GM20431 (cell line): ENCODE data around the gene RPS6KA2.

Source experiments
- in situ Hi-C: fragments of 300-500 bp; cut with MseI, MboI; formaldehyde crosslinking; loops from one replicate; pipeline ENCODE4 v1.15.0; 2020; ENCODE audit warnings: low sequenced_read_pairs; ENCODE audit not compliant: unreplicated experiment

RPS6KA2 gene

DNA sequence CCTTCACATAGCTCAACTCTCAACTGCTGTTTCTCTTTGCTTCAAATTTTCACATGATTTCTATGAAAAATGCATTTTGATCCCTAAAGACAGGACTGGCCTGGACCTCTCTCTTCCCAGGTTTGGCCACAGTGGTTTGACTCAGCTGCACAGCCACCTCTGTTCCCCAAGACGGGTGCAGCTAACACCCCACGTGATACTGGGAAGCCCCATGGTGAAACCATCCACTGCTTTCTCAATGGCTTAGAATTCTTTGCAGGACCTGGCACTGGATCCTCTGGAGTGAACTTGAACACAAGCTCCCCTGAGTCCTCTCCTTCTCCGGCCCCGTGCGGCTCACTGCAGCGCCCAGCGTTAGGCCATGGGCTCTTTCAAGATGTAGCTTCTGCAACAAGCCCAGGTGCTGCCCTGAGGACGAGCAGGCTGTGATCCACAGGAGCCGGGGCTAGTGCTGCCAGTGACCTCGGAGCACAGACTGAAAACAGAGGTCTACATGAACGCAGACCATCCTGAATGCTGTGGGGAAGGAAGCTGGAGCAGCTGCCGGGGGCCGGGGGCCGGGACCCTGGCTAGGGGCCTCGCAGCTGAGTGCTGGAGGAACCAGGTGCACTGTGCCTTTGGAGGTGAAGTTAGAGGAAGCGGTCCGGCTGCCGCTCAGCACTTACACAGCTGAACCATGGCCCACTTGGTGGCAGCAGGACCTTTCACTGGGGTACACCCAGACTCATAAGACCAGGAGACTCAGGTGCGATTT lies 185.5 kb downstream of the RPS6KA2 start:
- in situ Hi-C loops, result no loop called here

GRCh38 chr6:166440729-166441128 lies 186.3 kb downstream of the RPS6KA2 start:
- in situ Hi-C loops, result no loop called here

- in situ Hi-C loops, result no loop called here
These were observed 186.9 kb downstream of the RPS6KA2 start for GRCh38 chr6:166440106-166440505.

- in situ Hi-C loops, result no loop called here
These were observed 187.5 kb downstream of the RPS6KA2 start for GRCh38 chr6:166439366-166440091.

GRCh38 chr6:166438211-166438861 lies 188.7 kb downstream of the RPS6KA2 start:
- in situ Hi-C loops, result no loop called here

GRCh38 chr6:166437661-166438060 lies 189.4 kb downstream of the RPS6KA2 start:
- in situ Hi-C loops, result no loop called here

- in situ Hi-C loops, result no loop called here
These were observed 190.6 kb downstream of the RPS6KA2 start for GRCh38 chr6:166436195-166437139.

- in situ Hi-C loops, result no loop called here
These were observed 191.5 kb downstream of the RPS6KA2 start for GRCh38 chr6:166435574-166435973.

GRCh38 chr6:166434336-166434735 lies 192.7 kb downstream of the RPS6KA2 start:
- in situ Hi-C loops, result no loop called here

DNA sequence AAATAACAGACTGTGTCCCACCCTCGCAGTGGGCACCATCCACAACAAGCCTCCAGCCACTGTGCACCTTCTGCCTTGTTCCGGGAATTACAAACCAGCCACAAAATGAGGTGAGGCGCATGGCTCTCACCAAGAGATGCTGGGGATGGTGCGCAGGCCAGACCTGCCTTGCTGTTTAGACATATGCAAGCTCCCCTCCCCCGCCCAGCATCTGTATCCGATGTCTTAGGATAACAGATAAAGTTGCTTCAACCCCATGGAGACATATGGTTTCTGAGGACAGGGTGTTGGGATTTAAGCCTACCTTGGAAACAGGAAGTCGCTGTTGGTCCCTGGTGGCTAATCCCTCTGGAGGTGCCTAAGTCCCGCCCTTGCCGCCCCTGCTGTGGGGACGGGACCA lies 194.0 kb downstream of the RPS6KA2 start:
- in situ Hi-C loops, result no loop called here

GRCh38 chr6:166430269-166430668 lies 196.8 kb downstream of the RPS6KA2 start:
- in situ Hi-C loops, result no loop called here

DNA sequence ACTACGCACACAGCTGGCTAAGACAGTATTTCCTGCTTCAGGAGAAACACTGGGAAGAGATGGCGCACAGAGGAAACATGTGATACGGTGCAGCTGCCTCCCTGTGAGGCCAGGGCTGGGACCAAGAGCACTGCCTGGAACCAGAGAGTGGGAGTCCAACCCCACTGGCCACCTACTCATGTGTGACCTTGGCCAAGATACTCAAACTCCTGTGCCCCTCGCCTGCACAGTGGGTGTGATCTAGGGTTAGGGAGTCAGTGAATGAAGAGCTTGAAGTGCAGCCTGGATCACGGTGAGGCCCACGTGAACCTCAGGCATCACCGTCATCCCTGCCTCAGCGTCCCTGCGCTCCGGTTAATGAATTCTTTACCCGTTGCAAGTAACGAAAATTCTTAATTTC lies 202.6 kb downstream of the RPS6KA2 start:
- in situ Hi-C loops, result loop anchor here (25.0 kb wide), 1 partner anchor 137 kb away; no protein-coding TSS in a partner anchor

DNA sequence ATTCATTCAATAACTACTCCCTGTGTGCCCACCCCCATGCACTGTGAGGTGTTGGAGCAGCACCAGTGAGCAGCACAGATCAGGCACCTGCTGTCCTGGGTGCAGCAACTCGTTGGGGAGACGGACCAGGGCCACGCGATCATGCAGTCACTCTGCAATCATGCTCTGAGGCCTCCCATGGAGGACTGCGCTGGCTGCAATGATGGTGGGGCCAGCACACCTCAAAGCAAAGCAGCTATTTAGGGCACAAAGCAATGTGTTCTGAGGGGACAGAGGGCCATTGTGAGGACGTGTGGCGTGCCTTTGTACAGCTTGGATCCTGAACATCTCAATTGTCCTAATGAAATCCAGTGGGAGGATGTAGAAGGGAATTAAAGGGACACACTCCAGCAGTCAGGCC lies 203.3 kb downstream of the RPS6KA2 start:
- in situ Hi-C loops, result loop anchor here (25.0 kb wide), 1 partner anchor 136 kb away; no protein-coding TSS in a partner anchor

GRCh38 chr6:166423051-166423745 lies 203.9 kb downstream of the RPS6KA2 start:
- in situ Hi-C loops, result loop anchor here (25.0 kb wide), 1 partner anchor 136 kb away; no protein-coding TSS in a partner anchor

DNA sequence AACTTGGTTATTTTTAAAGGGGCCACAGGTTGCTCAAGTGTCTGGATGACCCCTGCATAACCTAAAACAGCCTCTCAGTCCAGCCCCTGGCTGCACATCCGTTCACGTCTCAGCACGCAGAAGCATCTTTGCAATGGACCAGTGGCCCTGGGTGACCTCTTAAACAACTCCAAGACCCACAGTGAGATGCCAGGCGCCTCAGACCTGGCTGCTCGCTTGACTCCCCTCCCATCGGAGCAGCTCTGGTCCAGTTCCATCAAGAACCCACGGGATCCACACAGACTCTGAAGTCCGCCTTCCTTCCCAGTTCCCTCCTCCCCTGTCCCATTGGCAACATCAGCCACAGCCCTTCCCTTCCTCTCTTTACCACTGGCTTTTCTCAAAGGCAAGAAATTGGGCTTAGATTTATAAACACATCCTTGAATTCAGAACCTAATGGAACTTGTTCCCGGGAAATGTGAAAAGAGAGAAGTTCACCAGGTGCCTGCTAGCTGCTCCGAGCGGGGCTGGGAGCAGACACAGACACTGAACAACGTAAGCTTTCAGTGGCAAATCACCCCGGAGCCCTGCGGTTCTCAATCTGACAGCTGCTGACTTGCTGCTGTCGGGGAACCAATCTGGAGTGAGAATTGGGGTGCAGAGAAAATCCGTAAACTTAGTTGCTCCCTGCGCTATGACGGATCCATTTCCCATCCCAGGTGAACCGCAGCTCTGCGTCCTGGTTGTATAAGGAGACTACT lies 204.7 kb downstream of the RPS6KA2 start:
- in situ Hi-C loops, result loop anchor here (25.0 kb wide), 1 partner anchor 135 kb away; no protein-coding TSS in a partner anchor

DNA sequence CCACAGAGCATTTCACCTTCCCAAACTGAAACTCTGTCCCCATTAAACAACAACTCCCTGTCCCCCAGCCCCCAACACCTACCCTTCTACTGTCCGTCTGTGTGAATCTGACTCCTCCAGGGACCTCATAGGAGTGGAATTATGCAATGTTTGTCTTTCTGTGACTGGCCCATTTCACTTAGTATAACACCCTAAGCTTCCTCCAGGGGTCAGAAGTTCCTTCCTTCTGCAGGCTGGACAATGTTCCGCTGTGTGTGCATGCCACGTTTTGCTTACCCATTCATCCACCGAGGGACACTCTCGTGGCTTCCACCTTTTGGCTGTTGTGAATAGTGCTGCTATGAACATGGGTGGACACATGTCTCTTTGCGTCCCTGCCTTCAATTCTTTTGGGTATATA lies 206.7 kb downstream of the RPS6KA2 start:
- in situ Hi-C loops, result loop anchor here (25.0 kb wide), 1 partner anchor 133 kb away; no protein-coding TSS in a partner anchor

- in situ Hi-C loops, result loop anchor here (25.0 kb wide), 1 partner anchor 132 kb away; no protein-coding TSS in a partner anchor
These were observed 207.3 kb downstream of the RPS6KA2 start for GRCh38 chr6:166419717-166420116.

DNA sequence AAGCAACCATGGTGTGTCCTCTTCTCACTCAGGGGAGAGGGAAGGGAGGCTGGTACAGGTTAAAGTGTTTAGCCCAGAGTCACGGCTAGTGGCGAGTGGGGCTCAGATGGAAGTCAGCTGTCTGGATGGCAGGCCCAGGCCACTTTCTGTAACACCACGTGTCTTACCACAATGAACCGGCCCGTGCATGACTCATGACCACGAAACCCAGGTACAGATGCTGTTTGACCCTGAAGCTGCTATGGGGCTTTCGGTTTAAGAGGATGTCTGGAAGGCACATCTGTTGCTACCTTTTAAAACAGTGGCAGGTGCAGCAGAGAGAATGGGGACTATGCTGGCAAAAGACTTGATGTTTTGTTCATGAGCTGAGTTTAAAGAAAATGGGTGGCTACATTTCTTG lies 207.8 kb downstream of the RPS6KA2 start:
- in situ Hi-C loops, result loop anchor here (25.0 kb wide), 1 partner anchor 132 kb away; no protein-coding TSS in a partner anchor
